Naive thymus-derived CD4-positive, alpha-beta T cell (primary cell): Measurements from ENCODE around the gene VANGL1. TPM values are rescaled to one million over a fixed set of nuclear protein-coding genes. Genes with fewer than 3 reads are reported as not detected.

Experiments used
- ATAC-seq: fragments of 150-1000 bp; cut with Tn5 transposase; 2 replicates; pipeline ENCODE4 v1.10.0; 2021; ENCODE audit warnings: mild to moderate bottlenecking, moderate library complexity
- CTCF ChIA-PET: fragments of 350-600 bp; sonication (Branson Sonifier 250); formaldehyde crosslinking; loops from one replicate; lab custom pipeline; 2021; ENCODE audit warnings: antibody characterized with exemption; lab: Charles Lee
- POLR2A ChIA-PET: fragments of 350-600 bp; sonication (Branson Sonifier 250); formaldehyde crosslinking; loops from one replicate; lab custom pipeline; 2021; ENCODE audit warnings: antibody characterized with exemption, inconsistent platforms; lab: Charles Lee
- DNase-seq, 9 donors: peaks; one replicate each; pipeline versions ENCODE4 v3.0.0 to v3.0.0-alpha.2; 2020 to 2022; ENCODE audit warnings: mixed read lengths in 1 of 9
- H3K27ac ChIP-seq: one replicate; pipeline ENCODE4 v1.7.0; 2013; ENCODE audit warnings: mild to moderate bottlenecking, low read depth, low read length, moderate library complexity
- H3K27me3 ChIP-seq, 2 donors: one replicate each; pipeline ENCODE4 v1.7.0; 2013; ENCODE audit warnings: low read length in 2 of 2, mild to moderate bottlenecking in 2 of 2, moderate library complexity in 2 of 2; ENCODE audit not compliant: control insufficient read depth in 2 of 2, insufficient read depth in 2 of 2
- H3K36me3 ChIP-seq, 3 experiments: 1 replicate in 2 of 3; 2 replicates in 1 of 3; pipeline ENCODE4 v1.7.0; 2013; ENCODE audit warnings: low read length in 3 of 3, mild to moderate bottlenecking in 3 of 3, moderate library complexity in 1 of 3; ENCODE audit not compliant: insufficient read depth in 3 of 3, control insufficient read depth in 2 of 3
- H3K4me1 ChIP-seq, 2 donors: one replicate each; pipeline ENCODE4 v1.7.0; 2013; ENCODE audit warnings: low read length in 2 of 2, mild to moderate bottlenecking in 2 of 2, moderate library complexity in 1 of 2; ENCODE audit not compliant: control insufficient read depth in 2 of 2, insufficient read depth in 2 of 2
- H3K4me3 ChIP-seq: 2 replicates; pipeline ENCODE4 v1.7.0; 2013; ENCODE audit warnings: mild to moderate bottlenecking, low read length
- H3K9me3 ChIP-seq, 3 experiments: 1 replicate in 2 of 3; 2 replicates in 1 of 3; pipeline ENCODE4 v1.7.0; 2013; ENCODE audit warnings: low read length in 3 of 3; ENCODE audit not compliant: control insufficient read depth in 2 of 3
- H3K27ac Mint-ChIP-seq, 9 donors: one replicate each; pipeline ENCODE4 v1.8.0; 2020 to 2022; ENCODE audit warnings: mixed read lengths in 9 of 9, mild to moderate bottlenecking in 8 of 9, moderate library complexity in 5 of 9, inconsistent platforms in 2 of 9
- H3K27me3 Mint-ChIP-seq, 5 donors: one replicate each; pipeline ENCODE4 v1.8.0; 2021 to 2022; ENCODE audit warnings: mixed read lengths in 5 of 5, mild to moderate bottlenecking in 1 of 5
- H3K36me3 Mint-ChIP-seq, 5 donors: one replicate each; pipeline ENCODE4 v1.8.0; 2020 to 2022; ENCODE audit warnings: mixed read lengths in 5 of 5, mild to moderate bottlenecking in 3 of 5, inconsistent platforms in 1 of 5
- H3K4me1 Mint-ChIP-seq, 7 donors: one replicate each; pipeline ENCODE4 v1.8.0; 2020 to 2022; ENCODE audit warnings: mixed read lengths in 7 of 7, mild to moderate bottlenecking in 3 of 7, inconsistent platforms in 1 of 7
- H3K4me3 Mint-ChIP-seq, 10 donors: one replicate each; pipeline ENCODE4 v1.8.0; 2020 to 2022; ENCODE audit warnings: mild to moderate bottlenecking in 10 of 10, mixed read lengths in 10 of 10, moderate library complexity in 6 of 10, inconsistent platforms in 2 of 10
- H3K9me3 Mint-ChIP-seq, 11 donors: one replicate each; pipeline ENCODE4 v1.8.0; 2020 to 2022; ENCODE audit warnings: mixed read lengths in 11 of 11, mild to moderate bottlenecking in 4 of 11, inconsistent platforms in 1 of 11, moderate library complexity in 1 of 11
- intact Hi-C, 2 donors: fragments of 100-400 bp; cut with micrococcal nuclease; formaldehyde crosslinking; loops; one replicate each; pipeline ENCODE4 v1.15.1; 2023
- polyA plus RNA-seq, 2 donors: library from polyadenylated mRNA; unstranded; fragments of 300-500 nt; fragmentation: Illumina TruSeq; gene quantifications; one replicate each; pipeline ENCODE4 v1.2.3, GENCODE V29; 2021
- total RNA-seq, 6 experiments: library from RNA in 5 of 6; stranded (reverse) in 5 of 6; gene quantifications; 1 replicate in 5 of 6; 2 replicates in 1 of 6; pipeline ENCODE4 v1.2.3 and lab custom pipeline; 2021 to 2026

VANGL1 gene
- total RNA-seq (10 to 100 TPM in 1 of 5 experiments, 1 to 10 TPM in 2, under 1 TPM in 2; 0.54 to 13.3 (median 1.0) TPM), polyA plus RNA-seq (1 to 10 TPM; 1.5 to 2.1 TPM), total RNA-seq (lab: John Stamatoyannopoulos, UW) (1.1 reads per million)

DNA sequence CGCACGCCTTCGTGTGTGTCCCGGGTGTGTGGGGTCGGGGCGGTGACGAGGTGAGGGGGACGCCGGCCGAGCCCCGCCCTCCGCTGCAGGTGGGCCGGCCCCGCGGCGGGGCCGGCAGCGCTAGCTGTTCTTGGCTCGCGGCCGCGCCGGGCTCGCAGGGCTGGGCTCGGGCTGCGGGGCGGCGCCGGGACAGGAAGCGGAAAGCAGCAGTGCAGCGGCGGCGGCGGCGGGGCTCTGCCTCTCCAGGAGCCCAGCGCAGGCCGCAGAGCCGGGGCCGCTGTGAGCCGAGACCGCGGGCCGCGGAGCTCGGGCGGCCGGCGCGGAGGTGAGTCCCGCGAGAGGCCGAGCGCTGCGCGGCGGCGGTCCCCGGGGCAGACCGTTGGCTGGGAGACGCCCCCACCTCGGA lies at the start of gene VANGL1:
Gene VANGL1 (plus strand): TSS at position 209 of the 406 bp plus-strand sequence. CDS start 9,444 bp downstream, outside the sequence.
- peaks cover 0 to 14% (median 10%) of the 10 kb centered on the region in 5 donors for H3K36me3 Mint-ChIP-seq
- peak within 1 kb of the TSS; percentile 71 to 88 (median 82) for H3K4me3 Mint-ChIP-seq
- no peak within 1 kb of the TSS for H3K27ac ChIP-seq
- H3K9me3 Mint-ChIP-seq: peaks cover 12 to 53% (median 26%) of the 10 kb centered on the region in 11 donors
- CTCF ChIA-PET: no interaction called here
- H3K4me1 ChIP-seq: peaks cover 0 to 7% of the 10 kb centered on the region in 2 donors
- intact Hi-C loops: loop anchor here in 1 of 2 donors (5.0 to 10.0 kb wide), 2 partner anchors 863 to 884 kb away; partner anchors contain the start of gene CSDE1
- peaks cover 0 to 4% of the 10 kb centered on the region in 2 donors for H3K27me3 ChIP-seq
- H3K36me3 ChIP-seq: no peaks in the 10 kb centered on the region
- DNase-seq (peak in 3 of 9 donors; percentile 27 to 64 (median 31)), ATAC-seq (peak; percentile 72)
- H3K4me1 Mint-ChIP-seq: peaks cover 10 to 18% (median 14%) of the 10 kb centered on the region in 7 donors
- peak within 1 kb of the TSS in 4 of 9 donors; percentile 16 to 72 (median 50) for H3K27ac Mint-ChIP-seq
- peaks cover 20 to 49% (median 38%) of the 10 kb centered on the region in 5 donors for H3K27me3 Mint-ChIP-seq
- H3K9me3 ChIP-seq: peaks cover 0 to 11% (median 0%) of the 10 kb centered on the region in 3 experiments
- peak within 1 kb of the TSS; percentile 47 for H3K4me3 ChIP-seq
- POLR2A ChIA-PET: no interaction called here

DNA sequence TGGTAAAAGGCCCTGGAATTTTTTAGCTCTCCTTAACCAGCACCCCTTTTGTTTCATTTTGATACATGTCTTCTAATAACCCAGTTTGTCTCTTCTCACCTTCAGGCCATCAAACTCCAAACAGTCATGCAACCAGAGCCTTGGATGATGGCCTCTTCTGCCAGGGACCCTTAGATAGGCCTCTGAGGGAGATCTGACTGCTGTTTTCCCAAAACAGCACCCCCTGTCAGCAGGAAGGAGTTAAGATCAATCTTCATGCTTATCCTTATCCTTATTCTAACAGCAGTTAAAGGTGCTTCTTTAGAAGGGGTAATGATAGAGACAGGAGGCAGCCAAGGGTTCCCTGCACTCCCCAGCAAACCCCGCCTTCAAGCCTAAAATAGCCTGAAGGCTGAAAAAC lies 49.5 kb upstream of the VANGL1 start:
- CTCF ChIA-PET: no interaction called here
- Histone ChIP-seq H3K36me3 (no peaks in the 10 kb centered on the region), H3K27me3 (no peaks in the 10 kb centered on the region), H3K27ac (no peak overlapping the region), H3K4me1 (no peaks in the 10 kb centered on the region), H3K4me3 (no peak overlapping the region), H3K9me3 (peaks cover 0 to 5% (median 0%) of the 10 kb centered on the region in 3 experiments)
- DNase-seq (no peak), ATAC-seq (no peak)
- H3K4me3 Mint-ChIP-seq: no peak overlapping the region
- H3K36me3 Mint-ChIP-seq: peaks cover 0 to 4% (median 0%) of the 10 kb centered on the region in 5 donors
- peaks cover 0 to 33% (median 5%) of the 10 kb centered on the region in 11 donors for H3K9me3 Mint-ChIP-seq
- peaks cover 0 to 3% (median 0%) of the 10 kb centered on the region in 7 donors for H3K4me1 Mint-ChIP-seq
- H3K27me3 Mint-ChIP-seq: peaks cover 0 to 12% (median 0%) of the 10 kb centered on the region in 5 donors
- POLR2A ChIA-PET: no interaction called here
- no peak overlapping the region for H3K27ac Mint-ChIP-seq
- intact Hi-C loops: no loop called here

DNA sequence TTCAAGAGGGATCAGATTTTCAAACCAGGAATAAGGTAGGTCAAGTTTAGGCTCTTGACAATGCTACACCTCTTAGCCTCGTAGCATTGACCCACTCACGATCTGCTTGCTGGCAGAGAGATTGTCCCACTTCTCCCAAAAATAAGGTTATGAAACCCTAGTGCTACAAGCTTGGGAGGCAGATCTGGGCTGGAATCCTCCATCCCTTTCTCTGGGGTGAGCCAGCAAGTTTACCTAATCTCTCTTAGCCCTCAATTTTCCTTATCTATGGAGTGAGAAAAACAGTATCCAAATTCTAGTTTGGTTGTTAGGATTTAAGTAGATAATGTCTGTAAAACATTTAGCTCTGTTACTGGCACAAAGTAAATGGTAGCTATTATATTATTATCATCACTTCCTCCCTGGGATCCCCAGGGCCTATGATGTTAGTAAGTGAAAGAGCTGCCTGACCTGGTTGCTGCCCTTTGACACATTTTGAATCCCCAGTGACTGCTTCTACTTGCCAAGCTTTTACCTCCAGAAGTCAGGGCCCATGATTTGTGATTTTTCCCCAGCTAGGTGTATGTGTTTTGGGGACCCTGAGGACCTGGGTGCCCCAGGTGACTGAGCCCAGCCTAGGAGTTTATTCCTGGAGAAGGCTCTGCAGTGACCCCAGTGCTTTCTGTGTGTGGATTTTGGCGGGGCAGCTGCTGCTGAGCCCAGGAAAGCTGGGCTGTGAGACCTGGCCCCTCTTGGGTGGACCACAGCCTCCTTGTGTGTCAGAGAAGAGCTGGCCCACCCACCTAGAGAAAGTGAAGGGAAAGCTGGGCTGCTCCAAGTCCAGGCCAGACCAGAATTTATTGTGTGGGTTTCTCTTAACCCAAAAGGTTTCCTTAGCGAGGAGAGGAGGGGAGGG lies 48.2 kb upstream of the VANGL1 start:
- Mint-ChIP-seq H3K27ac (no peak overlapping the region), H3K9me3 (peaks cover 0 to 19% (median 5%) of the 10 kb centered on the region in 11 donors), H3K27me3 (peaks cover 0 to 21% (median 2%) of the 10 kb centered on the region in 5 donors), H3K4me1 (peaks cover 0 to 3% (median 0%) of the 10 kb centered on the region in 7 donors), H3K36me3 (peaks cover 0 to 4% (median 0%) of the 10 kb centered on the region in 5 donors), H3K4me3 (no peak overlapping the region)
- ChIA-PET CTCF (interaction anchor here (0.7 kb wide), 1 partner anchor 1647 kb away, joined by 3 read pairs; no protein-coding TSS in a partner anchor), POLR2A (no interaction called here)
- H3K4me3 ChIP-seq: no peak overlapping the region
- no peak for DNase-seq
- intact Hi-C loops: no loop called here
- H3K27me3 ChIP-seq: no peaks in the 10 kb centered on the region
- H3K27ac ChIP-seq: no peak overlapping the region
- ATAC-seq: no peak
- H3K36me3 ChIP-seq: no peaks in the 10 kb centered on the region
- H3K9me3 ChIP-seq: no peaks in the 10 kb centered on the region
- no peaks in the 10 kb centered on the region for H3K4me1 ChIP-seq

DNA sequence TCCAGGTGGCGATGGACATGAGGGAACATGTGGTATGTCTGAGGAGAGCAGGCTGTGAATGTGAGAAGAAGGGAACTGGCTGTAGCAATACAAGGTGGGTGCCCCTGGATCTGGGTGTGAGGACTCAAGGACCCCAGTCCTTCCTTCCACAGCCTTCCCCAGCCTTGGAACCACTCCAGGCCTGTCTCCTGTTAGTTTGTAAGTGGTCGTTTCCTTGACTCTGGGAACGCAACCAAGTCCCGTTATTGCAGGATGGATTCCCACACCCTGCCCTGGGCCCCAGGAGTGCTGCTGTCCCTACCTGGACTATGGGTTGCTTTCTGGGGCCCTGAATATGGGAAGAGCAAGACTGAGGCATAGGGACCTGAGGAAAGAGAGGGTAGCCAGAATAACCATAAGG lies 47.2 kb upstream of the VANGL1 start:
- Histone ChIP-seq H3K27ac (no peak overlapping the region), H3K36me3 (no peaks in the 10 kb centered on the region), H3K9me3 (no peaks in the 10 kb centered on the region), H3K4me1 (no peaks in the 10 kb centered on the region), H3K4me3 (no peak overlapping the region), H3K27me3 (no peaks in the 10 kb centered on the region)
- ChIA-PET POLR2A (no interaction called here), CTCF (interaction anchor here (0.7 to 2.3 kb wide), 2 partner anchors 457 to 1648 kb away, joined by 3 to 8 read pairs; no protein-coding TSS in a partner anchor)
- peaks cover 0 to 3% (median 0%) of the 10 kb centered on the region in 7 donors for H3K4me1 Mint-ChIP-seq
- H3K27ac Mint-ChIP-seq: no peak overlapping the region
- H3K9me3 Mint-ChIP-seq: peaks cover 0 to 11% (median 0%) of the 10 kb centered on the region in 11 donors
- ATAC-seq (no peak), DNase-seq (no peak)
- H3K27me3 Mint-ChIP-seq: peaks cover 0 to 27% (median 4%) of the 10 kb centered on the region in 5 donors
- no peak overlapping the region for H3K4me3 Mint-ChIP-seq
- peaks cover 0 to 4% (median 0%) of the 10 kb centered on the region in 5 donors for H3K36me3 Mint-ChIP-seq
- intact Hi-C loops: no loop called here

DNA sequence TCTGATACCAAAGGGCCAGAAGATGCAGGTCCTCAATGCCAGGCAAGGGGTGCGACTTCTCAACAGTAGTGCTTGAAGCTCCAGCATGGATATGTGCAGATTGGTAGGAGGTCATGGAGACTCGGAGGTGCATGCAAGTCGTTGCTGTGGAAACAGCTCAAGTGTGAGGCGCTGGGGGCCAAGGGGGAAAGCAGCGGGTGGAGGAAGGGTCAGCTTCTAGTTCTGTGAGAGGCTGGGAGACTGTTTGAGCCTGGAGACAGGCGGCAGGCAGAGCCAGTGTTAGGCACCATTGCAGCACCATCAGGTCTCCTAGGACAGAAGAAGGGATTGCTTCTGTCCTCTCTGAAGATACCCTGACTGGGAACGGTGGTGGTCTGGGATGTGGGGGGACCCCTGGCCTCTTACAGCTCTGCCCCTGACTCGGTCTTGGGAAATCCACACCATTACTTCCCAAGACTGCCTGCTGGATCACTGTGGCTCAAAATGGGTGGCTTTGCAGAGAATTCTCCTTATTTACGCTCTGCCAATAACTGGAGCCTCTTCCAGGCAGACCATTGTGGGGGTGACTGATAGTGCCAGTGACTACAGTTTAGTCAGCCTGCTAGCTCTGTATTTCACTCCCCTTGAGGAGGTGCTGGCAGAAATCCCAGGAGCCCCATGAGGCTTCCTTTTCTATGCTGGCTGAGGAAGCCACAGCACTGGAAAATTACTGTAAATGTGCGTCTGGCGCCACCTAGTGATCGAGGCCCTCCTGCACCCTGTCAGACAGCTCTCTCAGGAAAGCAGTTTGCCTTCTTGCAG lies 46.3 kb upstream of the VANGL1 start:
- Mint-ChIP-seq H3K27me3 (peaks cover 0 to 28% (median 4%) of the 10 kb centered on the region in 5 donors), H3K4me3 (no peak overlapping the region), H3K36me3 (peaks cover 0 to 4% (median 0%) of the 10 kb centered on the region in 5 donors), H3K9me3 (peaks cover 0 to 7% (median 0%) of the 10 kb centered on the region in 11 donors), H3K27ac (no peak overlapping the region), H3K4me1 (peaks cover 0 to 3% (median 0%) of the 10 kb centered on the region in 7 donors)
- no peaks in the 10 kb centered on the region for H3K9me3 ChIP-seq
- no peaks in the 10 kb centered on the region for H3K4me1 ChIP-seq
- no peaks in the 10 kb centered on the region for H3K27me3 ChIP-seq
- ChIA-PET POLR2A (no interaction called here), CTCF (interaction anchor here (0.9 to 2.3 kb wide), 2 partner anchors 454 to 458 kb away, joined by 8 read pairs; no protein-coding TSS in a partner anchor)
- intact Hi-C loops: loop anchor here in 1 of 2 donors (1.0 kb wide), 1 partner anchor 456 kb away; no protein-coding TSS in a partner anchor
- H3K4me3 ChIP-seq: no peak overlapping the region
- H3K36me3 ChIP-seq: no peaks in the 10 kb centered on the region
- no peak overlapping the region for H3K27ac ChIP-seq
- peak in 8 of 9 donors; percentile 13 to 67 (median 30) for DNase-seq
- ATAC-seq: peak; percentile 54
